ENCODE measurements around the gene SP7.

SP7 gene

DNA sequence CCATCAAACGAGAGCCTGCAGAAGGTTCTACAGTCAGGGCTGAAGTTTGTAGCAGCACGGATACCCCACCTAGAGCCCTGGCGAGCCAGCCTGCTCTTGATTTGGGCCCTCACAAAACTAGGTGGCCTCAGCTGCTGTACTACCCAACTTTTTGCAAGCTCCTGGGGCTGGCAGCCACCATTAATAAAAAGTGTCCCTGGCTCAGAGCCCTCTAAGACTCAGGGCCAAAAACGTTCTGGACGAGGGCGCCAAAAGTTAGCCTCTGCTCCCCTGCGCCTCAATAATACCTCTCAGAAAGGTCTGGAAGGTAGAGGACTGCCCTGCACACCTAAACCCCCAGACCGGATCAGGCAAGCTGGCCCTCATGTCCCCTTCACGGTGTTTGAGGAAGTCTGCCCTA lies 49.7 kb downstream of the SP7 start:
- Histone ChIP-seq H3K79me2 (no peaks in the 10 kb centered on the region), H3K36me3 (ENCODE audit: control insufficient read depth, insufficient read depth, low read length) (no peaks in the 10 kb centered on the region), H3K9me3 (ENCODE audit: control insufficient read depth, low read length) (no peaks in the 10 kb centered on the region), H3K4me1 (peaks cover 2% of the 10 kb centered on the region), H3K9ac (no peak overlapping the region), H3K4me3 (ENCODE audit: low read depth, low read length) (no peak overlapping the region), H3K4me2 (ENCODE audit: low read length) (no peak overlapping the region), H3K27me3 (ENCODE audit: control insufficient read depth, insufficient read depth, low read length) (no peaks in the 10 kb centered on the region), H3K27ac (no peak overlapping the region), H2AFZ (no peak overlapping the region)
- TF ChIP-seq, protein P1, sequence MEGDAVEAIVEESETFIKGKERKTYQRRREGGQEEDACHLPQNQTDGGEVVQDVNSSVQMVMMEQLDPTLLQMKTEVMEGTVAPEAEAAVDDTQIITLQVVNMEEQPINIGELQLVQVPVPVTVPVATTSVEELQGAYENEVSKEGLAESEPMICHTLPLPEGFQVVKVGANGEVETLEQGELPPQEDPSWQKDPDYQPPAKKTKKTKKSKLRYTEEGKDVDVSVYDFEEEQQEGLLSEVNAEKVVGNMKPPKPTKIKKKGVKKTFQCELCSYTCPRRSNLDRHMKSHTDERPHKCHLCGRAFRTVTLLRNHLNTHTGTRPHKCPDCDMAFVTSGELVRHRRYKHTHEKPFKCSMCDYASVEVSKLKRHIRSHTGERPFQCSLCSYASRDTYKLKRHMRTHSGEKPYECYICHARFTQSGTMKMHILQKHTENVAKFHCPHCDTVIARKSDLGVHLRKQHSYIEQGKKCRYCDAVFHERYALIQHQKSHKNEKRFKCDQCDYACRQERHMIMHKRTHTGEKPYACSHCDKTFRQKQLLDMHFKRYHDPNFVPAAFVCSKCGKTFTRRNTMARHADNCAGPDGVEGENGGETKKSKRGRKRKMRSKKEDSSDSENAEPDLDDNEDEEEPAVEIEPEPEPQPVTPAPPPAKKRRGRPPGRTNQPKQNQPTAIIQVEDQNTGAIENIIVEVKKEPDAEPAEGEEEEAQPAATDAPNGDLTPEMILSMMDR (IDR thresholded peaks at IDR 0.05): no peak

DNA sequence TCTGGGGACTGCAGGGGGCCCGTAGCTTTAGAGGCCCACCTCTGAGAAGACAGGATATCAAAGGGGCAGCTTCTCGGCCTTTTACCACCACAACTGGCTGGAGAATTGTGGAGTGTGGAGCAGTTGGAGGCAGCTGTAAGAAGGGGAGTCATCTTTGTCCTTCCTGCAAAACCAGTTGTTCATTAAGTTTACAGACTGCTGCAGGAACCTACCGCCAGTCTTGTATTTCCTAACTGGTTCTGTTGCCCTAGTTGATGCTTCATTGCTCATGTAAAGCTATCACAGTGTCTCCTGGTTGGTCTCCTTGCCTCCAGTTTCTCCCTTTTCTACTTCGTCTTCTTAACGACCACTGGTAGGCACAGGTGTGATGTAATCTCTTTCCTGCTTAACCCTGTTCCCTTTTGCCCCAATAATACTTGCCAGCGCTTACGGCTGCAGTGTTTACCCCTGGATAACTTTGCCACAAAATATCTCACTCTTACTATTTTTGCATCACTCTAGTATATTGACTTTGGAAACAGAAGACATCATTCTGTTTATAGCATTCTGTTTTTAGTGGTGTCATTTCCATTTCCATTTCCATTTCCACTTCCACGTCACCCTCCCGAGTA lies 56.2 kb downstream of the SP7 start:
- Histone ChIP-seq H3K9me3 (ENCODE audit: control insufficient read depth, low read length) (no peaks in the 10 kb centered on the region), H3K4me2 (ENCODE audit: low read length) (no peak overlapping the region), H3K4me1 (no peaks in the 10 kb centered on the region), H3K9ac (no peak overlapping the region), H3K36me3 (ENCODE audit: control insufficient read depth, insufficient read depth, low read length) (no peaks in the 10 kb centered on the region), H3K27me3 (ENCODE audit: control insufficient read depth, insufficient read depth, low read length) (no peaks in the 10 kb centered on the region), H2AFZ (no peak overlapping the region), H3K27ac (no peak overlapping the region), H3K4me3 (ENCODE audit: low read depth, low read length) (no peak overlapping the region), H3K79me2 (no peaks in the 10 kb centered on the region)
- TF ChIP-seq, protein P1 (IDR thresholded peaks at IDR 0.05): no peak

DNA sequence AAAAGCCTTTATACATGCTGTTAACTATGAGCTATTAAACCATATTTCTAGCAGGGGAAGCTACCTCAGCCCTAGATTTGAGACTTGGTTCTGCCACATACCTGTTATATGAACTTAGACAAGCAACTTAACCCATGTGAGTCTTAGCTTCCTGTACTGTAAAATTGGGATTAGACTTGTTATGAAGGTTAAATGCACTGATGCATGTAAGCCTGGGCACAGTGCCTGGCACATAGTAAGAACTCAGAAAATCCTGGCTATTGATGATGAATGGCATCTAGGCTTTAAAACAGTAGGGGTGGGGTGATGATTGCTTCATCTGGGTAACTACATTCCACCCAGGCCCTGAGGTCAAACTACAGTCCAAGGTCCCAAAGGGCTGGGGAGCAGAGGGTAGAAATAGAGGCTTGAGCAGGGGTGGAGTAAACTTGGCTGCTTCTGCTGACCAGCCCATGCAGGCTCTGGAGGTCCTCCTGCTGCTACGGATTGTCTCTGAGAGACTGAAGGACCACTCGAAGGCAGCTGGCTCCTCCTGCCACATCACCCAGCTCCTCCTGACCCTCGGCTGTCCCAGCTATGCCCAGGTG lies 56.8 kb downstream of the SP7 start:
- Histone ChIP-seq H3K27ac (no peak overlapping the region), H2AFZ (no peak overlapping the region), H3K79me2 (no peaks in the 10 kb centered on the region), H3K9ac (no peak overlapping the region), H3K4me1 (no peaks in the 10 kb centered on the region), H3K4me3 (ENCODE audit: low read depth, low read length) (no peak overlapping the region), H3K9me3 (ENCODE audit: control insufficient read depth, low read length) (no peaks in the 10 kb centered on the region), H3K27me3 (ENCODE audit: control insufficient read depth, insufficient read depth, low read length) (no peaks in the 10 kb centered on the region), H3K4me2 (ENCODE audit: low read length) (no peak overlapping the region), H3K36me3 (ENCODE audit: control insufficient read depth, insufficient read depth, low read length) (no peaks in the 10 kb centered on the region)
- TF ChIP-seq, protein P1 (IDR thresholded peaks at IDR 0.05): no peak

DNA sequence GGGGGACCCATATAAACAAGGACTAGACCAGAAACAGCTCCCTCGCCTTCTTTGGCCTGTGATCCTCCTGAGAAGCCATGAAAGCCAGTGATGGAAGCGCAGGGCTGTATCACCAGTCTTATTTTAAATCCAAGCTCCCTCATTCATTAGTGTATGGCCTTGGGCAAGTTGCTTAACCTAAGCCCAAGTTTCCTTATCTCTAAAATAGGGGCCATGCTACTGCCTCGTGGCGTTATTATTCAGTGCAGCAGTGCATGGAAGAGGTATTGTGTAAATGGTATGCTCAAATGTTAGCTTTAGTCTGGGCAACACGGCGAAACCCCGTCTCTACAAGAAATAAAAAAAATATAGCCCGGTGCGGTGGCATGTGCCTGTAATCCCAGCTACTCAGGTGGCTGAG lies 58.2 kb downstream of the SP7 start:
- TF ChIP-seq, protein P1 (IDR thresholded peaks at IDR 0.05): no peak
- Histone ChIP-seq H3K9me3 (ENCODE audit: control insufficient read depth, low read length) (no peaks in the 10 kb centered on the region), H3K36me3 (ENCODE audit: control insufficient read depth, insufficient read depth, low read length) (no peaks in the 10 kb centered on the region)

More for the DNA sequence above, 58.2 kb downstream of the SP7 start:
- Histone ChIP-seq H2AFZ (no peak overlapping the region), H3K4me1 (no peaks in the 10 kb centered on the region), H3K4me2 (ENCODE audit: low read length) (no peak overlapping the region), H3K27ac (no peak overlapping the region), H3K79me2 (no peaks in the 10 kb centered on the region), H3K27me3 (ENCODE audit: control insufficient read depth, insufficient read depth, low read length) (no peaks in the 10 kb centered on the region), H3K9ac (no peak overlapping the region), H3K4me3 (ENCODE audit: low read depth, low read length) (no peak overlapping the region)

All from parathyroid adenoma (tissue), 2 donors.